Middle frontal gyrus (tissue), 1 donor: ENCODE results near the gene BGLAP.

Source experiments
- DNase-seq: peaks from one replicate; pipeline ENCODE4 v3.0.0-alpha.2; 2015; ENCODE audit warnings: low spot score; ENCODE audit errors: extremely low spot score

BGLAP gene

DNA sequence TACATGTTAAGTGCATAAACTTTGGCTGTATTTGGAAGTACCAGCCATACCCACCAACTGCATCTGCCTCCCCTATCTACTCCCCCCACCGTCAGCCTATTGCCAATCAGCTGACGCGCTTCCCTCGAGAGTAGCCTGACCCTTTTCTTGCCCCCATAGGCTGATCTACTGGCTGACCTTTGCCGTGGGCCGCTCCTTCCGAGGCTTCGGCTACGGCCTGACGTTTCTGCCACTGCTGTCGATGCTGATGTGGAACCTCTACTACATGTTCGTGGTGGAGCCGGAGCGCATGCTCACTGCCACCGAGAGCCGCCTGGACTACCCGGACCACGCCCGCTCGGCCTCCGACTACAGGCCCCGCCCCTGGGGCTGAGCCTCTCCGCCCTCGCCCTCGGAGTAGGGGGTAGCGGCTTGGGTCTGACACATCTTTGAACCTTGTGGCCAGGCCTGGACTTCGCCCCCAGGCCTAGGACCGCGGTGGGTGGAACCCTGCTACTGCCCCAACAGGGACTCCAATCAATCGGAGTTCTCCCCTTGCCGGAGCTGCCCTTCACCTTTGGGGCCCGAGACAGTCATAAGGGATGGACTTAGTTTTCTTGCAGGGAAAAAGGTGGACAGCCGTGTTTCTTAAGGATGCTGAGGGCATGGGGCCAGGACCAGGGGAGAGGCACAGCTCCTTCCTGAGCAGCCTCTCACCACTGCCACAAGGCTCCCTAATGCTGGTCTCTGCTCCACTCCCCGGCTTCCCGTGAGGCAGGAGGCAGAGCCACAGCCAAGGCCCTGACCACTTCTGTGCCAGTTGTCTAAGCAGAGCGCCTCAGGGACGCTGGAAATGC, 49.5 kb downstream of the BGLAP start:
- peak; percentile 53 for DNase-seq
